Heart right ventricle (tissue), 16 donors: ENCODE data around the gene HACD1. TPM values are rescaled to one million over a fixed set of nuclear protein-coding genes. Genes with fewer than 3 reads are reported as not detected.

ENCODE experiments used
- ATAC-seq, 8 donors: fragments of 200-7000 bp; cut with Tn5 transposase; one replicate each; pipeline ENCODE4 v1.9.1; 2020; ENCODE audit warnings: mild to moderate bottlenecking in 8 of 8, moderate library complexity in 8 of 8, moderate number of reproducible peaks in 1 of 8
- DNase-seq, 2 donors: peaks; one replicate each; pipeline ENCODE4 v3.0.0-alpha.2; 2020
- H3K27ac ChIP-seq, 10 donors: fragments of 200-600 bp; sonication (generic) in 2 of 10; one replicate each; pipeline versions ENCODE4 v1.5.0 to v1.8.0; 2020 to 2022; ENCODE audit warnings: mild to moderate bottlenecking in 3 of 10
- H3K27me3 ChIP-seq, 7 donors: fragments of 200-600 bp; one replicate each; pipeline ENCODE4 v1.8.0; 2021 to 2022; ENCODE audit warnings: mild to moderate bottlenecking in 2 of 7
- H3K36me3 ChIP-seq, 9 donors: fragments of 200-600 bp; sonication (generic) in 1 of 9; one replicate each; pipeline versions ENCODE4 v1.5.0 to v1.8.0; 2020 to 2022; ENCODE audit warnings: mild to moderate bottlenecking in 2 of 9
- H3K4me1 ChIP-seq, 9 donors: fragments of 200-600 bp; sonication (generic) in 1 of 9; one replicate each; pipeline versions ENCODE4 v1.5.0 to v1.8.0; 2020 to 2022; ENCODE audit warnings: mild to moderate bottlenecking in 4 of 9
- H3K4me3 ChIP-seq, 10 donors: fragments of 200-600 bp; sonication (generic) in 2 of 10; one replicate each; pipeline versions ENCODE4 v1.5.0 to v1.8.0; 2020 to 2022; ENCODE audit warnings: mild to moderate bottlenecking in 7 of 10, moderate library complexity in 2 of 10
- H3K9me3 ChIP-seq, 11 donors: fragments of 200-600 bp in 10 of 11; sonication (generic) in 2 of 11; one replicate each; pipeline versions ENCODE4 v1.5.0 to v1.8.0; 2013 to 2022; ENCODE audit warnings: mild to moderate bottlenecking in 2 of 11, control low read depth in 1 of 11, moderate library complexity in 1 of 11
- WGBS, 2 donors: extraction: QIAGEN DNeasy Blood & Tissue Kit; methylation state at CpG; one replicate each; pipeline ENCODE4 v1.1.7; 2013; ENCODE audit warnings: inconsistent platforms in 1 of 2; 5-methylcytosine and 5-hydroxymethylcytosine counted together
- intact Hi-C, 10 donors: fragments of 100-400 bp; cut with DNase I; formaldehyde crosslinking; loops; one replicate each; pipeline versions ENCODE4 v1.11.1 to v1.14.2; 2022
- polyA plus RNA-seq, 2 donors: library from polyadenylated mRNA; stranded (reverse); fragments of 200-250 nt; gene quantifications; one replicate each; pipeline ENCODE4 v1.2.3, GENCODE V29; 2013
- total RNA-seq, 10 donors: library from RNA; stranded (reverse); fragmentation: NEBNext Ultra II Directional in 3 of 10; extraction: Animal tissue kit (Norgen Biotek cat#: 25700) in 3 of 10; gene quantifications; one replicate each; pipeline versions ENCODE4 v1.2.1 to v1.2.4, GENCODE V29; 2021 to 2023
- TF ChIP-seq, protein P1 (sequence below), 9 donors: fragments of 200-600 bp; sonication (generic) in 2 of 9; IDR thresholded peaks; one replicate each; pipeline versions ENCODE4 v1.5.0 to v1.8.0; 2021 to 2022; ENCODE audit warnings: antibody characterized with exemption in 9 of 9, mild to moderate bottlenecking in 5 of 9, moderate library complexity in 1 of 9
- donor health status: Arrhythmogenic right ventricular cardiomyopathy.
- donor health status: ischemic (EF 13 %, LVEDD 7.1; RV severe dilation, severe dysfunction).
- donor health status: healthy with polysubstance abuse.
- donor health status: DM: no; HTN: yes; CAD: no.
- donor health status: DM: no; HTN: no; CAD: no.
- donor health status: ischemic (EF 25% LVEDD 6.9; RV normal size, moderate dysfunction).
- donor health status: ischemic (EF 25% LVEDD 5.7; RV mildly dilated, moderate dysfunction).
- donor health status: healthy.
- donor health status: DM: yes; HTN: yes; CAD: no.
- donor health status: Ischemic cardiomyopathy.
- donor health status: ischemic (EF 35%, LVEDD 5.7; RV mildly dilated, moderate dysfunction).
- donor health status: nonischemic (EF 11% LVEDD 7.7; RV severe dilation, severe dysfunction).
- donor health status: DM: yes; HTN: yes; CAD: no.
- donor health status: PGD.
- donor health status: ischemic (EF 29% LVEDD 5.4; RV normal size, mild dysfunction).
- donor health status: nonischemic (EF 23%, LVEDD 6.1; RV moderate dilation, normal function).

HACD1 gene
- total and polyA plus RNA-seq, 12 donors = 109 to 242 (median 170) TPM

DNA sequence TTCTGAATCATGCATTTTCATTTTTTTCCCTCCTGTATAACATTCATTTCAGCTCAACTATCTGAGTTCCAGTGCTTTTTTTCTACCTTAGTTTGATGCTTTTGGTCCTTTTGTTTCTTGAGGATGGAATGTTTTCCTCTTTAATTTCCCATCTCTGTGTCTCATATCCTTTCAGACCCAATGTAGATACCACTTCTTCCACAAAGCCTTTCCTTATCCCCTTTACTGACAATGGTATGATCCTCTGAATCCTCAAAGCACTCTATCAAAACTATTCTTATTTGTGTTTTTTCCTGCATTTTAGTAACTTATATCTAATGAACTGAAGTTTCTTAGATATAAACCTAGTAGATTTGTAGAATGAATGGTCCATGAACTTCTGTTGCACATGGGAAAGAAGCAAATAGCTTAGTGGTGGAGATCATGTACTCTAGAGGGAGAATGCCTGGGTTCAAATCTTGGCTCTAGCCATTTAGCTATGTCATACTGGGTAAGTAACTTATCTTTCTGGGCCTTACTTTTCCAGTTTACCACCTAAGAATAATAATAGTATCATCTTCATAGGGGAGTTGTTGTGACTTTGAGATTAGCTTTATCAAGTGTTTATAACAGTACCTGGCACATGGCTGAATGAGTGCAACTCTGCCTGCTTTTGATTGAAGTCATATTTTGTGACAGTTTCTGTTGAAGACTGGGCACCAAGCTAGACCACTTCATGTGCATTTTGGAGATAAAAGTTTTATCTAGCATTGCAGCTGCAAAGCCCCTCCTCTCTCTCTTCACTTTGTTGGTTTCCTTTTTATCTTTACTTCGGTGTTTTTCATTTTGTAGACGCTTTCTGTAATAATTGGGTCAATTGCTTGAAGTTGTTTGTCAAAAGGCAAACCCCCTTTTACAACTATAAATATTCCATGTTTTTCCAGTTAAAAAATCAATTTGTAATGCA is 45.3 kb upstream of the HACD1 start:
- ATAC-seq (no peak), DNase-seq (no peak)
- H3K36me3 ChIP-seq = peaks cover 0 to 31% (median 0%) of the 10 kb centered on the region in 9 donors
- WGBS, 2 donors = 44 to 54% methylated on average over 2 of the region's 2 CpGs
- peaks cover 0 to 13% (median 0%) of the 10 kb centered on the region in 11 donors for H3K9me3 ChIP-seq
- intact Hi-C loops = no loop called here
- H3K27me3 ChIP-seq = no peaks in the 10 kb centered on the region
- TF ChIP-seq, protein P1, sequence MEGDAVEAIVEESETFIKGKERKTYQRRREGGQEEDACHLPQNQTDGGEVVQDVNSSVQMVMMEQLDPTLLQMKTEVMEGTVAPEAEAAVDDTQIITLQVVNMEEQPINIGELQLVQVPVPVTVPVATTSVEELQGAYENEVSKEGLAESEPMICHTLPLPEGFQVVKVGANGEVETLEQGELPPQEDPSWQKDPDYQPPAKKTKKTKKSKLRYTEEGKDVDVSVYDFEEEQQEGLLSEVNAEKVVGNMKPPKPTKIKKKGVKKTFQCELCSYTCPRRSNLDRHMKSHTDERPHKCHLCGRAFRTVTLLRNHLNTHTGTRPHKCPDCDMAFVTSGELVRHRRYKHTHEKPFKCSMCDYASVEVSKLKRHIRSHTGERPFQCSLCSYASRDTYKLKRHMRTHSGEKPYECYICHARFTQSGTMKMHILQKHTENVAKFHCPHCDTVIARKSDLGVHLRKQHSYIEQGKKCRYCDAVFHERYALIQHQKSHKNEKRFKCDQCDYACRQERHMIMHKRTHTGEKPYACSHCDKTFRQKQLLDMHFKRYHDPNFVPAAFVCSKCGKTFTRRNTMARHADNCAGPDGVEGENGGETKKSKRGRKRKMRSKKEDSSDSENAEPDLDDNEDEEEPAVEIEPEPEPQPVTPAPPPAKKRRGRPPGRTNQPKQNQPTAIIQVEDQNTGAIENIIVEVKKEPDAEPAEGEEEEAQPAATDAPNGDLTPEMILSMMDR (IDR thresholded peaks at IDR 0.05) = no peak
- peak overlapping the region in 2 of 10 donors; percentile 7 to 16 for H3K27ac ChIP-seq
- H3K4me1 ChIP-seq = peaks cover 0 to 46% (median 22%) of the 10 kb centered on the region in 9 donors
- no peak overlapping the region for H3K4me3 ChIP-seq

DNA sequence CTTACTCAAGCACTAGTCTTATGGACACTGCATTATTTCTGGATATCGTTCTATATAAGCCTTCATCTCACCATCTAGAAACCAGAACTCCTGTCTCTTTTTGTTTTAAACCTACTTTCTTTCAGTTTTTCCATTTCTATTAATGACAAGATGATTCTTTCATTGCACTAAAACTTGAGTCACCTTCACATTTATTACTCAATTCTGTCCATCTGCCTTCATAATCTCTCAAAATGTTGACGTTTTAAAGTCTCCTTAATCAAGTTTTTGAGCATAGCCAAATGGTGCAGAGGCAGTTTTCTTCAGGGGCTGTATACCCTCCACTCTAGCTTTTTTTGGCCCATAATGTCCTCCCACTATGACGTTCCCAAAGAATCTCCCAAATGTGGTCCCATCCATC is 44.3 kb upstream of the HACD1 start:
- Histone ChIP-seq H3K27ac (no peak overlapping the region), H3K9me3 (peaks cover 0 to 21% (median 0%) of the 10 kb centered on the region in 11 donors), H3K4me3 (no peak overlapping the region), H3K36me3 (peaks cover 0 to 31% (median 0%) of the 10 kb centered on the region in 9 donors), H3K27me3 (no peaks in the 10 kb centered on the region), H3K4me1 (peaks cover 0 to 52% (median 21%) of the 10 kb centered on the region in 9 donors)
- no peak for ATAC-seq
- 90 to 93% methylated on average over 3 of the region's 3 CpGs for WGBS, 2 donors
- TF ChIP-seq, protein P1 (IDR thresholded peaks at IDR 0.05) = no peak
- intact Hi-C loops = no loop called here
- no peak for DNase-seq

DNA sequence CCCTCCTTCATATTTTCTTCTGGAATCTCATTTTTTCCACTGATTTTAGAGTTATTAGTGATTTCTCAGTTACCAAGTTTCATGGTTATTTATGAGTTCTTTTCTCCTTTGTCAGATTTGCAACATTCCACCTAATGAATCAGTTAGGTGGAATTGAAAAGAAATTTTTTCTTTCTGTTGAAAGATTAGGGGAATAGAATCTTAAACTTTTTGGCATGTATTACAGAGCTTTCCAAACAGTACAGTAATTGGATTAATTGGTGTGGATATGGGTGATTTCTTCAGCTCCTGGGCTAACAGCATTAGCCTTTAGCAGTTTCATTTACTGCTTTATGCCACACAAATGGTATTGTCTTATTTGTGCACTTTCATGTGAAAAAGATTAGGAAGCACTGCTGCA is 43.7 kb upstream of the HACD1 start:
- H3K4me1 ChIP-seq = peaks cover 0 to 50% (median 16%) of the 10 kb centered on the region in 9 donors
- ATAC-seq = no peak
- H3K9me3 ChIP-seq = peaks cover 0 to 21% (median 0%) of the 10 kb centered on the region in 11 donors
- peaks cover 0 to 31% (median 0%) of the 10 kb centered on the region in 9 donors for H3K36me3 ChIP-seq
- no peak for DNase-seq
- intact Hi-C loops = no loop called here
- H3K4me3 ChIP-seq = no peak overlapping the region
- H3K27ac ChIP-seq = no peak overlapping the region
- TF ChIP-seq, protein P1 (IDR thresholded peaks at IDR 0.05) = no peak
- H3K27me3 ChIP-seq = no peaks in the 10 kb centered on the region

DNA sequence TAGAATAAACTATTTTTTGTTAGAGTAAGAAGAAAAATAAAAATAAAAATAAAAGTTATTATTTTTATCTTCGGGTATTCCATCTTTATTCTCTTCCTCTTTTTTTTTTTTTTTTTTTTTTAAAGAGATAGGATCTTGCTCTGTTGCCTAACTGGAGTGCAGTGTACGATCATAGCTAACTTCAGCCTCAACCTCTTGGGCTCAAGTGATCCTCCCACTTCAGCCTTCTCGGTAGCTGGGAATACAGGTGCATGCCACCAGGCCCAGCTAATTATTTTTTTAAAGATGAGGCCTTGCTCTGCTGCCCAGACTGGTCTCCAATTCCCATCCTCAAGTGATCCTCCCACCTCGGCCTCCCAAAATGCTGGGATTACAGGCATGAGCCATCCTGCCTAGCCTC is 42.2 kb upstream of the HACD1 start:
- peaks cover 0 to 21% (median 0%) of the 10 kb centered on the region in 11 donors for H3K9me3 ChIP-seq
- H3K36me3 ChIP-seq = peaks cover 0 to 31% (median 0%) of the 10 kb centered on the region in 9 donors
- ATAC-seq (no peak), DNase-seq (no peak)
- WGBS, 2 donors = 90 to 93% methylated on average over 4 of the region's 4 CpGs
- no peak overlapping the region for H3K27ac ChIP-seq
- H3K4me1 ChIP-seq = peaks cover 0 to 48% (median 8%) of the 10 kb centered on the region in 9 donors
- H3K27me3 ChIP-seq = no peaks in the 10 kb centered on the region
- intact Hi-C loops = no loop called here
- TF ChIP-seq, protein P1 (IDR thresholded peaks at IDR 0.05) = no peak
- H3K4me3 ChIP-seq = no peak overlapping the region
